ENCODE data around the gene TMEM163. TPM values are rescaled to one million over a fixed set of nuclear protein-coding genes. Genes with fewer than 3 reads are reported as not detected.

The TMEM163 gene
- total and polyA plus RNA-seq, 3 donors from 2014 or later: 24.0 to 44.3 (median 37.3) TPM

GRCh38 chr2:134441153-134441863 lies 277.5 kb downstream of the TMEM163 start:
- no peak for TF ChIP-seq CTCF (IDR thresholded peaks at IDR 0.05)
- TF ChIP-seq POLR2A (IDR thresholded peaks at IDR 0.05): no peak
- no peaks in the 10 kb centered on the region for H3K4me1 ChIP-seq
- no peak overlapping the region for H3K27ac ChIP-seq
- intact Hi-C loops (cut with DNase I; ENCODE audit: low total_unique reads): no loop called here
- no peaks in the 10 kb centered on the region for H3K9me3 ChIP-seq
- 93 to 94% methylated on average over 6 to 11 of the region's 11 CpGs for WGBS, 2 donors
- no peak overlapping the region for H3K4me3 ChIP-seq
- H3K27me3 ChIP-seq: no peaks in the 10 kb centered on the region
- no peaks in the 10 kb centered on the region for H3K36me3 ChIP-seq (ENCODE audit: low read depth, missing control alignments)
- no peak for DNase-seq

GRCh38 chr2:134440336-134440909 lies 278.4 kb downstream of the TMEM163 start:
- intact Hi-C loops (cut with DNase I; ENCODE audit: low total_unique reads): no loop called here

GRCh38 chr2:134438371-134438770 lies 280.4 kb downstream of the TMEM163 start:
- intact Hi-C loops (cut with DNase I; ENCODE audit: low total_unique reads): loop anchor here (10.0 kb wide), 1 partner anchor 324 kb away; no protein-coding TSS in a partner anchor
- H3K27me3 ChIP-seq: no peaks in the 10 kb centered on the region
- H3K9me3 ChIP-seq: no peaks in the 10 kb centered on the region
- H3K36me3 ChIP-seq (ENCODE audit: low read depth, missing control alignments): no peaks in the 10 kb centered on the region
- DNase-seq: no peak
- no peak overlapping the region for H3K27ac ChIP-seq
- TF ChIP-seq CTCF (IDR thresholded peaks at IDR 0.05) (no peak), POLR2A (IDR thresholded peaks at IDR 0.05) (no peak)
- H3K4me3 ChIP-seq: no peak overlapping the region
- H3K4me1 ChIP-seq: no peaks in the 10 kb centered on the region
- whole genome bisulfite sequencing, 2 donors: 83 to 94% methylated on average over 3 of the region's 3 CpGs

More at GRCh38 chr2:134440336-134440909, 278.4 kb downstream of the TMEM163 start:
- WGBS, 2 donors: 95 to 96% methylated on average over 16 of the region's 16 CpGs
- Histone ChIP-seq H3K9me3 (no peaks in the 10 kb centered on the region), H3K4me1 (no peaks in the 10 kb centered on the region), H3K36me3 (ENCODE audit: low read depth, missing control alignments) (no peaks in the 10 kb centered on the region), H3K4me3 (no peak overlapping the region), H3K27ac (no peak overlapping the region), H3K27me3 (no peaks in the 10 kb centered on the region)
- no peak for TF ChIP-seq CTCF (IDR thresholded peaks at IDR 0.05)
- TF ChIP-seq POLR2A (IDR thresholded peaks at IDR 0.05): no peak
- no peak for DNase-seq

GRCh38 chr2:134436706-134437105 lies 282.1 kb downstream of the TMEM163 start:
- Histone ChIP-seq H3K4me3 (no peak overlapping the region), H3K4me1 (no peaks in the 10 kb centered on the region), H3K9me3 (no peaks in the 10 kb centered on the region), H3K36me3 (ENCODE audit: low read depth, missing control alignments) (no peaks in the 10 kb centered on the region), H3K27ac (no peak overlapping the region), H3K27me3 (no peaks in the 10 kb centered on the region)
- intact Hi-C loops (cut with DNase I; ENCODE audit: low total_unique reads): loop anchor here (10.0 kb wide), 1 partner anchor 322 kb away; no protein-coding TSS in a partner anchor
- DNase-seq: no peak
- no peak for TF ChIP-seq CTCF (IDR thresholded peaks at IDR 0.05)
- no peak for TF ChIP-seq POLR2A (IDR thresholded peaks at IDR 0.05)
- 93 to 98% methylated on average over 7 of the region's 7 CpGs for WGBS, 2 donors
